ENCODE results near the gene CDHR5. TPM values are rescaled to one million over a fixed set of nuclear protein-coding genes. Genes with fewer than 3 reads are reported as not detected.

Gene CDHR5
- total and polyA plus RNA-seq, 2 donors from 2014 or later = 7.0 to 45.6 TPM

DNA sequence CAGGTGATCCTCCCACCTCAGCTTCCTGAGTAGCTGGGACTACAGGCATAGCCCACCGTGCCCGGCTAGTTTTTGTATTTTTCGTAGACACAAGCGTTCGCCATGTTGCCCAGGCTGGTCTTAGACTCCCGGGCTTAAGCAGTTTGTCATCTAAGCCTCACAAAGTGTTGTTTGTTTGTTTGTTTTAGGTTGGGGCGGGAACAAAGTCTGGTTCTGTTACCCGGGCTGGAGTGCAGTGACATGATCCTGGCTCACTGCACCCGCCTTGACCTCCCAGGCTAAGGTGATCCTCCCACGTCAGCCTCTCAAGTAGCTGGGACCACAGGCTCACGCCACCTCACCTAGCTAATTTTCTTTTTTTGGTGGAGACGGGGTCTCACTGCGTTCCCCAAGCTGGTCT is 21.6 kb downstream of the CDHR5 start:
- intact Hi-C loops (cut with DNase I) = no loop called here
- TF ChIP-seq, protein P1, sequence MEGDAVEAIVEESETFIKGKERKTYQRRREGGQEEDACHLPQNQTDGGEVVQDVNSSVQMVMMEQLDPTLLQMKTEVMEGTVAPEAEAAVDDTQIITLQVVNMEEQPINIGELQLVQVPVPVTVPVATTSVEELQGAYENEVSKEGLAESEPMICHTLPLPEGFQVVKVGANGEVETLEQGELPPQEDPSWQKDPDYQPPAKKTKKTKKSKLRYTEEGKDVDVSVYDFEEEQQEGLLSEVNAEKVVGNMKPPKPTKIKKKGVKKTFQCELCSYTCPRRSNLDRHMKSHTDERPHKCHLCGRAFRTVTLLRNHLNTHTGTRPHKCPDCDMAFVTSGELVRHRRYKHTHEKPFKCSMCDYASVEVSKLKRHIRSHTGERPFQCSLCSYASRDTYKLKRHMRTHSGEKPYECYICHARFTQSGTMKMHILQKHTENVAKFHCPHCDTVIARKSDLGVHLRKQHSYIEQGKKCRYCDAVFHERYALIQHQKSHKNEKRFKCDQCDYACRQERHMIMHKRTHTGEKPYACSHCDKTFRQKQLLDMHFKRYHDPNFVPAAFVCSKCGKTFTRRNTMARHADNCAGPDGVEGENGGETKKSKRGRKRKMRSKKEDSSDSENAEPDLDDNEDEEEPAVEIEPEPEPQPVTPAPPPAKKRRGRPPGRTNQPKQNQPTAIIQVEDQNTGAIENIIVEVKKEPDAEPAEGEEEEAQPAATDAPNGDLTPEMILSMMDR (IDR thresholded peaks at IDR 0.05; ENCODE audit: borderline replicate concordance, extremely low read depth, insufficient read depth) = no peak

DNA sequence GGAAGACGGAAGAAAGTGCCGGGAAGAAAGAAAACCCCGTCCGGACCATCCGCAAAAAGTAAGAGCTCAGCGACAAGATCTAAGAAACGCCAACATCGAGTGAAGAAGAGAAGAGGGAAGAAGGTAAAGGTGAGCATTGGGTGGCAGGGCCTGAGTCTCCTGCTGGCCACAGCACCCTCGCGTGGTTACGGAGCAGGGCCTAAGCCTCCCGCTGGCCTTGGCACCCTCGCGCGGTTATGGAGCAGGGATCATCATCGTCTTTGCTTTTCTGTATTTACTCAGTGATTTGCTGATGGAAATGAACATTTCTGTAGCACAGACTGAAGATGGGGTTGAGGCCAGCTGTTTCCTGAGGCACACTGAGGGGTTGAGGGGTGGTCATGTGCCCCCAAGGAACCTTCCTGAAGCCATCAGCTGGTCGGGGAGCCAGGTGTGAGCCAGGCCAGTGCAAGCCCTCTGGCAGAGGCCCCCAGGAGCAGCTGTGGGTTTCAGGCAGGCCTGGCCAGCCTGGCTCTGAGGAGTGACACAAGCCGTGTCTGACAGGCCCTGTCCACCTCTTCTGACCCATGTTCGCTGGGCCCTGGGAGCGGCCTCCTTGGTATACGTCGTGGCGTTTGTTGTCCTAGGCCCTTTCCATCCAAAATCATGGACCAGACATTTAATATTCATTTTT is 23.0 kb downstream of the CDHR5 start:
- Histone ChIP-seq H3K4me3 (ENCODE audit: low read length in 3 of 3) (no peak overlapping the region), H3K4me1 (ENCODE audit: control insufficient read depth in 2 of 3, insufficient read depth in 2 of 3, low read depth in 1 of 3, low read length in 3 of 3) (no peaks in the 10 kb centered on the region), H3K27ac (ENCODE audit: low read depth in 2 of 2, low read length in 2 of 2) (no peak overlapping the region), H3K9me3 (ENCODE audit: control insufficient read depth in 2 of 3, insufficient read depth in 1 of 3, low read length in 3 of 3) (no peaks in the 10 kb centered on the region), H3K27me3 (ENCODE audit: control insufficient read depth, insufficient read depth, low read length) (no peaks in the 10 kb centered on the region), H3K9ac (ENCODE audit: low read length in 3 of 3) (no peak overlapping the region), H3K36me3 (ENCODE audit: control insufficient read depth in 2 of 3, insufficient read depth in 3 of 3, low read length in 3 of 3) (peaks cover 2 to 44% (median 24%) of the 10 kb centered on the region in 3 donors)
- DNase-seq (no peak), FAIRE-seq (no peak)
- TF ChIP-seq, protein P1 (IDR thresholded peaks at IDR 0.05; ENCODE audit: borderline replicate concordance, extremely low read depth, insufficient read depth) = no peak
- intact Hi-C loops (cut with DNase I) = no loop called here

More for the DNA sequence above, 21.6 kb downstream of the CDHR5 start:
- H3K9ac ChIP-seq (ENCODE audit: low read length in 3 of 3) = no peak overlapping the region
- H3K4me1 ChIP-seq (ENCODE audit: control insufficient read depth in 2 of 3, insufficient read depth in 2 of 3, low read depth in 1 of 3, low read length in 3 of 3) = peaks cover 0 to 2% (median 0%) of the 10 kb centered on the region in 3 donors
- H3K4me3 ChIP-seq (ENCODE audit: low read length in 3 of 3) = no peak overlapping the region
- DNase-seq (no peak), FAIRE-seq (no peak)
- H3K9me3 ChIP-seq (ENCODE audit: control insufficient read depth in 2 of 3, insufficient read depth in 1 of 3, low read length in 3 of 3) = no peaks in the 10 kb centered on the region
- H3K27me3 ChIP-seq (ENCODE audit: control insufficient read depth, insufficient read depth, low read length) = no peaks in the 10 kb centered on the region
- H3K27ac ChIP-seq (ENCODE audit: low read depth in 2 of 2, low read length in 2 of 2) = no peak overlapping the region
- peaks cover 2 to 51% (median 25%) of the 10 kb centered on the region in 3 donors for H3K36me3 ChIP-seq (ENCODE audit: control insufficient read depth in 2 of 3, insufficient read depth in 3 of 3, low read length in 3 of 3)

DNA sequence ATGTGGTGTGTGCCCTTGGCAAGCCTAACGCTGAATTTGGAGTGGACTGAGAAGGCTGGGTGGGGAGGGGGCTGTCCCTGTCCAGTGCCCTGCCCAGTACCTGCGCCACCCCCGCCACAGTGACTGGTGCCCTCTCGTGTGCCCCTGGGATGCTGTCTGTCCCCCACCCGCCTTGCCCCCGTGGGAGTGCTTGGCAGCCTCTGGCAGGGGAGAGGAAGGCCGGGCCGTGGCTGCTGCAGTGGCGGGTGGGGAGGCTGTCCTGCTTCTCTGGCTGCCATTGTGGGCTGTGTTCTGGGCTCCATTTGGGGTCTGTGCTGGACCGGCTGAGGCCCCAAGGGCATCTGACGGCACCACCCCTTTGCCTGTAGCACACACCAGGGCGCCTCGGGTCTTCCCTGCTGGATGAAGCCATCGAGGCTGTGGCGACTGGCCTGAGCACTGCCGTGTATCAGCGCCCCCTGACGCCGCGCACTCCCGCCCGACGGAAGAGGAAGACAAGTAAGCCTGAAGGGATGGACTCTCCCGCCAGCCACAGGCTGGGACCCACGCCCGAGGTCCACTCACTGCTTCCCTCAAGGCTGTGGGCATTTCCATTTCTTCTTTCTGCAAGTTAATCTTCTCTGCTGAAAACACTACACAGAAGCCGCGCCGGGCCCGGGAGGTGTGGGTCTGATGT is 26.6 kb downstream of the CDHR5 start:
- peaks cover 0 to 37% (median 17%) of the 10 kb centered on the region in 3 donors for H3K36me3 ChIP-seq (ENCODE audit: control insufficient read depth in 2 of 3, insufficient read depth in 3 of 3, low read length in 3 of 3)
- no peak overlapping the region for H3K9ac ChIP-seq (ENCODE audit: low read length in 3 of 3)
- H3K9me3 ChIP-seq (ENCODE audit: control insufficient read depth in 2 of 3, insufficient read depth in 1 of 3, low read length in 3 of 3) = no peaks in the 10 kb centered on the region
- TF ChIP-seq, protein P1 (IDR thresholded peaks at IDR 0.05; ENCODE audit: borderline replicate concordance, extremely low read depth, insufficient read depth) = no peak
- intact Hi-C loops (cut with DNase I) = no loop called here
- H3K27me3 ChIP-seq (ENCODE audit: control insufficient read depth, insufficient read depth, low read length) = no peaks in the 10 kb centered on the region
- H3K27ac ChIP-seq (ENCODE audit: low read depth in 2 of 2, low read length in 2 of 2) = no peak overlapping the region
- FAIRE-seq (no peak), DNase-seq (peak in 1 of 5 donors; percentile 33)
- no peak overlapping the region for H3K4me3 ChIP-seq (ENCODE audit: low read length in 3 of 3)
- H3K4me1 ChIP-seq (ENCODE audit: control insufficient read depth in 2 of 3, insufficient read depth in 2 of 3, low read depth in 1 of 3, low read length in 3 of 3) = no peaks in the 10 kb centered on the region

Measured in kidney (tissue), 14 donors.